ENCODE measurements around the gene ABHD4.

- TF ChIP-seq CTCF (conservative IDR thresholded peaks at IDR 0.05; ENCODE audit: low read length) = no peak
- no peak for TF ChIP-seq EZH2phosphoT487 (IDR thresholded peaks at IDR 0.05; ENCODE audit: borderline replicate concordance)
These were observed 32.0 kb downstream of the ABHD4 start for GRCh38 chr14:22630066-22630465.
